ENCODE data around the gene GRIP1.

GRIP1 gene

DNA sequence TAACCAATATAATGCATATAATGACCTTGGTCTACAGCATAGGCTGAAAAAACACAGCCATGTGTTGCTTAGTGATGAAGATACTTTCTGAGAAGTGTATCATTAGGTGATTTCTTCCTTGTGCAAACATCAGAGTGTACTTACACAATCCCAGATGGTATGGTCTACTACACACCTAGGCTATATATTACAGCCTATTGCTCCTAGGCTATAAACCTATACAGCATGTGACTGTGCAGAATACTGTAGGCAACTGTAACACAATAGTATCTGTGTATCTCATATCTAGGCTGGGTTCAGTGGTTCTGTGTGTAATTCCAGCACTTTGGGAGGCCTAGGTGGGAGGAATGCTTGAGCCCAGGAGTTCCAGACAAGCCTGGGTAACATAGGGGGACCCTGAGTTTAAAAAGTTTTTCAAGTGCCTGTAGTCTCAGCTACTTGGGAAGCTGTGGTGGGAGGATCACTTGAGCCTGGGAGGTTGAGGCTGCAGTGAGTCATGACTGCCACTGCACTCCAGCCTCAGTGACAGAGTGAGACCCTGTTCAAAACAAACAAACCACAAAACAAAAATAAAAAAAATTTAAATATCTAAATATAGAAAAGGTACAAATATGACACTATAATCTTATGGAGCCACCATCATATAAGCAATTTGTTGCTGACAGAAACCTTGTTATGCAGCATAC, 66.6 kb downstream of the GRIP1 start:
- in situ Hi-C loops (cut with MboI; ENCODE audit: low pct_unique_long_range_greater_than_20kb, low sequenced_read_pairs), result no loop called here
- DNase-seq, result no peak

DNA sequence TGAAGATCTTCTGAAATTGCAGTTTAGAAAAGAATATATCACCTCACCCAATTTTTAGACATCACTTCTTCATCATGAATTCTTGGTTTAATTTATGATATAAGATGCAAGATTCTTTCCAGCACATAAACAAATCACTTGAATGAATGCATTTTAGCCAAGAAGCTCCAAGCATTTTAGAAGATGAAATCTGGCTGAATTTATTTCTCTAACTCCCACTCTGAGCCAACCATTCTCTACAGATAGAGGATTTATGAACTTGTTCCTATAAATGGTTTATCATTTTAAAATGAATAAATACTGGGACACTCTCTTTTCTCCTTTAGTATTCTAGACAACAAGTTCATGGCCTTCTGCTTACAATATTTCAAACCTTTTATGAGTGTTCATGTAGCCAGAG, 71.7 kb downstream of the GRIP1 start:
- in situ Hi-C loops (cut with MboI; ENCODE audit: low pct_unique_long_range_greater_than_20kb, low sequenced_read_pairs), result no loop called here
- no peak for DNase-seq

DNA sequence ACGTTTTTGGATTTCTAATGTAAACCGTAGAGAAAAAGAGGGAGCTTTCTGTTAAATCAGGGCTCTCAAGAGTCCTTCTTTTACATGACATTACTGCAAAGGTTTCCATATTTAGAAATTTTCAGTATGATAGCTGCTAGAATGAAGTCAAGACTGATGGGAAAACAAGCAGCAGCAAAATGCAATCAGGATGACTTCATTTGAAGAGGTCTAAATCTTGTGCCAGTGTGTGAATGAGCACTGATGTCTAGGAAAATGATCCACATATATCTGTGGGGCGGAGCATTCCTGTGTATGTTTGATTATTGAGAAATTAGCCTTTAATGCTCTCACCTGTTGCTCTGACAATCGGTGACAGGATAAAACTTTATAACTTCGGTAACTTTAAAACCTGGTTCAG, 73.6 kb downstream of the GRIP1 start:
- no peak for DNase-seq
- in situ Hi-C loops (cut with MboI; ENCODE audit: low pct_unique_long_range_greater_than_20kb, low sequenced_read_pairs), result no loop called here

DNA sequence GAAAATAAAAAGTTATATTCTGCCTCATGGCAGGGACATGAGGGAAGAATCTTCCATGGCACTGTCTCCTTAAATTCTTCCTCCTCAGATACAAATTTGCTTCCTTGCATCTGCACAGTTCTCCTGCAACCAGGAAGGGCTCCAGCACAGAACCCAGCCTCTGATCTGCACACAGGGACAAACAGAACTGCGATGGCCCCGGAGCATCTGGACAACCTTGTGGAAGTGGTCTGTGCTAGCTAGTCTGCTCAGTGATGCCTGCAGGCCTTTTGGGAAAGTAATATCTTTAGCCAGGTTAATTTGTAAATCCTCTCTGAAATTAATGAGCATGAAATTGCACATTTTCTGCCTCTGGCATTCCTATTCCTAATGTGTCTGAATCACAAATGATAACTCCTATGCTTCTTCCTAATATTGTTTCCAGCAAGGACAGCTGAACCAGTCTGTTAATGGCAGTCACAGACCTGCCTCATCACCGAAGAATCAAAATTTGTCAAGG, 74.8 kb downstream of the GRIP1 start:
- in situ Hi-C loops (cut with MboI; ENCODE audit: low pct_unique_long_range_greater_than_20kb, low sequenced_read_pairs), result no loop called here
- no peak for DNase-seq

DNA sequence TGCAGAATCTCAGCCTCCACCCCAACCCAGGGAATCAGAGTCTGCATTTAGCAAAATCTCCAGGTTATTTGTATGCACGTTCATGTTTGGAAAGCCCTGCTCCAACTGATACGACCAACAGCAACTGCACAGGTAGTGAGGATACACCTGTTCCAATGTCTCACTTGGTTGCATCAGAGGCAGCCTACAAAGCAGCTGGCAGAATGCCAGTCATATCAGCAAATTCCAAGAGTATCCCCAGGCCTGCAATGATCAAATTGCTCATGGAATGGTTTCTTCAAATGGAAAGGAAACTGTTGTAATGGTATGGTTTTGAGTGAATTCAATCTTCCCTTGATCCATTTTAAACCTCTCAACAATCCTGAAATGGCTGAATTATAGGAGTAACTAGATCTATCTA, 75.4 kb downstream of the GRIP1 start:
- in situ Hi-C loops (cut with MboI; ENCODE audit: low pct_unique_long_range_greater_than_20kb, low sequenced_read_pairs), result no loop called here
- no peak for DNase-seq

DNA sequence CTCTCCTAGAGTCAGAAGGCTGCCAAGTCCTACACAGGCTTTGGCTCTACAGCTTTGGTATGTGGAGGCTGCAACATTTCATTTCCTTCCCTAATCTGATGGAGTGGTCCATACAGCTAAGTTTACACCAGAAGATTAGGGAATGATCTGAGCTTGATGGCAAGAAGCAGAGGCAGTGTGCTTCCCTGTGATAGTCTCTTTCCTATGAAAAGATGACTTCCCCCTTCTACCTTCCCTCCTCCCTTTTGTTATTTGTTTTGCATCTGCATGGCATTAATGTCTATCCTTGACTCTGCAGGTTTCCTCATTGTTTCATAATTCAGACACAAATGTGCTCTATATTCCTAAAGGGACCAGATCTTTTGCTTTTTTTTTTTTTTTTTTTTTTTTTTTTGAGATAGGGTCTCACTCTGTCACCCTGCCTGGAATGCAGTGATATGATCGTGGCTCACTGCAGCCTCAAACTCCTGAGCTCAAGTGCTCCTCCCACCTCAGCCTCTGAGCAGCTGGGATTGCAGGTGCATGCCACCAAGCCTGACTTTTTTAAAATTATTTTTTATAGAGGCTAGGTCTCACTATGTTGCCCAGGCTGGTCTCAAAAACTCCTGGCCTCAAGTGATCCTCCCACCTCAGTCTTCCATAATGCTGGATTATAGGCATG, 76.3 kb downstream of the GRIP1 start:
- DNase-seq, result no peak
- in situ Hi-C loops (cut with MboI; ENCODE audit: low pct_unique_long_range_greater_than_20kb, low sequenced_read_pairs), result no loop called here

DNA sequence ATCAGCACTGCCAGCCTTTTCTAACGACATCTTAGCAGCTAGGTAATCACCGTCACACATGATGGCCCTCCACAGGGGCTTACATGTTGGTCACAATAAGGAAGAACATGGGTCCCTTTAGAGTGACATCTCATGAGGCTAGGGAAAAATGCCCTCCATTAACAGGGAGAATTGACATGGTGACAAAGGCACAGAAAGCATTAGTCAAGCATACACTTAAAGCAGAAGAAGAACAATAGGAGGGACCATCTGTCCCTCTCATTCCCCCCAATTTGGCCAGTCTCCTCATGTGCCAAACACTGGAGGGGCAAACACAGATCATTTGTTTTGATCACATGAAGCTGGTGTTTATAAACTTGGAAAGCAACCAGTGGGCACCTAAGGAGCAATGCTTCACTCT, 78.0 kb downstream of the GRIP1 start:
- no peak for DNase-seq
- in situ Hi-C loops (cut with MboI; ENCODE audit: low pct_unique_long_range_greater_than_20kb, low sequenced_read_pairs), result no loop called here

DNA sequence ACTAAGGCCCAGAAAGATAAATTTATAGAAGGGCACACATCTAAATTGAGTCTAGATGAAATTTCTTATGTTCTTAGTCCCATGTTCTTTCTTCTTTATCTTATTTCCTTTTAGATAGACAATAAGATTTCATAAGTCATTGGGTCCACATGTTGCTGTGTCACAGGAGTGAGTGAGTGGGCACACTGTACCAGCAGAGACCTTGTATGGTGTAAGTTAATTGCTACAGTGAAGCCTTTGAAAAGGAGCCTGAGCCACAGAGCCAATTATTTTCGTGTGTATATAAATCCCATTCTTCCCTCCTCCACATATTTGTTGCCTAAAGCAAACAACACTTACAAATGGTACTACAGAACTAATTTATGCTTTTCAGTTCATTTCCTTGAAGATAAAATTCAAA, 79.1 kb downstream of the GRIP1 start:
- in situ Hi-C loops (cut with MboI; ENCODE audit: low pct_unique_long_range_greater_than_20kb, low sequenced_read_pairs), result no loop called here
- DNase-seq, result no peak

DNA sequence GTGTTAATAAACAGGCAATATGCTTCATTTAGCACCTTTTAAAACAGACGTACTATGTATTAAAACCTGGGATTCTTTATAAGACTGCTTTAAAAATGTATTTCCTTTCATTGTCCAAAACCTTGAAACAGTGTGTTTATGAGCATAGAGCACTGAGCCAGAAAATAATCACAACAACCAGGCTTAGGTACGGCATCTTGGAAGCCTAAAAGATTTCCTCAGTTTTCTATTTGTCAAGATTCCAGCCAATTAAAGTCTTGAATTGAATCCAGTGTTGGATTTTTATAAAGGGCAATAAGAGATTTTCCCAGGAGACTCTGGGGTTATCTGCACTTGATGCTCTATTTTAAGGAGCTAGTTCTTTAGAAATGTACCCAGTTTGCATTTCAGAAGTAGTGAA, 80.3 kb downstream of the GRIP1 start:
- DNase-seq, result no peak
- in situ Hi-C loops (cut with MboI; ENCODE audit: low pct_unique_long_range_greater_than_20kb, low sequenced_read_pairs), result no loop called here

DNA sequence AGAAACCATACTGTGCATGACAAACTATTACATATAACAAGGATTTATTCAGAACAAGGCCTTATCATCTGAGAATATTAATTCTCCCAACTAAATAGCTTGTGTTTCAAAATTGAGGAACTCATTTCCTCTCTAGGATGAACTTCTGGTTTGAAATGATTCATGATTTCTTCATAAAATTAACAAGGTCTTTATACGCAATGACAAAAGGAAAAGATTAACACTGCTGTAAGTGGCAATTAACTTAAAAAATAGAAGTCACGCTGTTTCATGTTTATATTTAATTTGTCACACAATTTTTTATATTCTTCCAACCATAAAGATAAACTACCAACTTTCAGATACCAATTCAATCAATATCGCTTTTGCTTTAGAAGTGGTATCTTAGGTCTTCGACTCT, 80.8 kb downstream of the GRIP1 start:
- in situ Hi-C loops (cut with MboI; ENCODE audit: low pct_unique_long_range_greater_than_20kb, low sequenced_read_pairs), result no loop called here
- DNase-seq, result no peak

DNA sequence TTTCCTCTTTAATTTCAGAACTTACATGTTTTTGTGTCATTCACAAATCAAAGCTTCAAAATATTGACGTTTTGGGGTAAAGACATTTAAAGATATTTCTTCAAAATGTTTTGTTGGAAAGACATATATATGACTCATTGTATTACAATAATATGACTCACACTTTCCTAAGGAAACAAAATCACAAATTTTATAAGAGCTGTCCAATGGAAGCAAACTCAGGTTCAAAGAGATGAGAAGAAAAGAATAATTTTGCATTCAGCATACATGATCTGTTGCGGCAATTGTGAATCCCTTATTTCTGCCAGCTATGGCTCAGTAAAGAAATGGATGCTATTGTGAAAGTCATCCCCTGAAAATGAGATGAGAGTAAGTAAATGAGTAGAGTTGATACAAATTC, 82.7 kb downstream of the GRIP1 start:
- in situ Hi-C loops (cut with MboI; ENCODE audit: low pct_unique_long_range_greater_than_20kb, low sequenced_read_pairs), result no loop called here
- DNase-seq, result no peak

DNA sequence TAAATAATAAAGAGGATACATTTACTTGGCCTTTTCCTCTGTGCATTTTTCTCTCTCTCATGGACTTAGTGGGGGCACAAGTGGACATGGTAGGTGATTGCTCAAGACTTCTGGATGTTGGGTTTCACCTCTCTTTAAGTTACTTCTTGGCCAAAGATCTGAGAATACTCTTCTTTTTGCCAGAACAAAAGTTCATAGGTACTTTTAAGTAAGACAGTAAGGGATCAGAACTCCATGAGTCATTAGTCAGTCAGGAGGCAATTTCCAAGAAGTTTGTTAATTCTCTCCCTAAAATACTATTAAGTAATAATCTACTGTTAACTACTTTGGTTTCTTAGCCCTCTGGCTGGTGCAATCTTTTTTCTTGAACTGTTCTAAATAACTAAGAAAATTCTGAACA, 84.2 kb downstream of the GRIP1 start:
- in situ Hi-C loops (cut with MboI; ENCODE audit: low pct_unique_long_range_greater_than_20kb, low sequenced_read_pairs), result no loop called here
- DNase-seq, result no peak

DNA sequence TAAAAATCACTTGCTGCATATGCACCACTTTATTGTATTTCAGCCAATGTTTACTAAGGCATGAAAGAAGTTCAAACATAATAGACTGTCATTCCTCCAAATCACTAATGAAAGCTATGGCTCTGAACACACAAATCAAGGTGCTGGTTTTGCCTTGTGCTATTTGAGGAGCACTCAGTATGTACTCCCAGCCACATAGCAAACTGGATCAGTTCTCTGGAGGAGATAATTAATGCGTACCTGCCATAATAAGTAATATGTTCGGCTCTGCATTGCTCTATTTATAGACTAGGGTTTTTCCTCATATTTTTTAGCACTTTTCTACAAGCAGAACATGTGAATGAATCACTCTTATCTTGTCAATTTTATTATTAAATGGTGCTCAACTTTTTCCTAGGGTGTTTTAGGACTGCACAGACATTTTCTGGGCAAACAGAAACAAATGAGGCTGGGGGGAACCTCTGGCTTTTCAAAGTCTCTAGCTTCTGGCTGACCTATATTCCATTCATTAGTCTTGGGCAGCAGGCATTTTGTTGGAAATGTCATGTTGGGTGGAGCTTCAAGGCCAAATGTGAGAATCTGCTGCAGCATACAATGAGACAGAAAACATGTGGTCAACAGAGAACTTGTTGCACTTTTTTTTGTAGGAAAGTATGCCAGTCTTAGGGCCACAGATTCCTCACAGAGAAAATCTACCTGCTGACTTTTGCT, 88.4 kb downstream of the GRIP1 start:
- no peak for DNase-seq
- in situ Hi-C loops (cut with MboI; ENCODE audit: low pct_unique_long_range_greater_than_20kb, low sequenced_read_pairs), result no loop called here

DNA sequence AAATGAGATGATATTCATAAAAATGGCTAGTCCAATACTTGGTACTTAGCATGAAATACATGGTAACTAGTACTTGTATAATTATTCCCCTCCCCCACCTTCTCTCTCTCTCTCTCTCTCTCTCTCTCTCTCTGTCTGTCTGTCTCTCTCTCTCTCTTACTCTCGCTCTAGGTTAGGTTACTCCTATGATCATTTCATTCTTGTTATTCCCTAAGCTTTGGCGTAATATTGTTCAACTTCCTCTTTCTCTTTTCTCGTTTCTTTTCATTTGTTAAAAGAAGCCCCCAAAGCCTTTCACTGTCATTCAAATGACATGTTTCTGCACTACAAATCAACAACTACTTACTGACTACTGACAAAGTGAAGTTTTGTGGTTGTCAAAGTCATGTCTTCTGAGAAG, 89.8 kb downstream of the GRIP1 start:
- in situ Hi-C loops (cut with MboI; ENCODE audit: low pct_unique_long_range_greater_than_20kb, low sequenced_read_pairs), result no loop called here
- DNase-seq, result no peak

DNA sequence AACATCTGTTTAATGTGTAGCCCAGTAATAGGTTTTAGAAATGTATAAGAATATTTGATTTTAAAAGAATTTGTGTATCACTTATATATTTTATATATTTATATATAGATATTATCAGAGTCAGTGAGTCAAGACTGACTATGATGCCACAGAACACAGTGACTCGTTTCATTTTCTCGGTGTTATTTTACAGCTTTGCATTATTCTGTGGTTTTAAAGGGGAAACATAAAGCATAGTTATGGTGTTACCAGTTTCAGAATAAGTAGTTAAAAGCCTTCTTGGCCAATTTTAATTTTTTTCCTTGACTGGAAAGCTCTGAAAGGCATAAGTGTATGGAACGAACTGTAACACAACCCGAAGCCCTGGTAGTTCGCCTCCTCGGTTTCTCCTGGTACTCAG, 91.0 kb downstream of the GRIP1 start:
- in situ Hi-C loops (cut with MboI; ENCODE audit: low pct_unique_long_range_greater_than_20kb, low sequenced_read_pairs), result no loop called here
- DNase-seq, result no peak

DNA sequence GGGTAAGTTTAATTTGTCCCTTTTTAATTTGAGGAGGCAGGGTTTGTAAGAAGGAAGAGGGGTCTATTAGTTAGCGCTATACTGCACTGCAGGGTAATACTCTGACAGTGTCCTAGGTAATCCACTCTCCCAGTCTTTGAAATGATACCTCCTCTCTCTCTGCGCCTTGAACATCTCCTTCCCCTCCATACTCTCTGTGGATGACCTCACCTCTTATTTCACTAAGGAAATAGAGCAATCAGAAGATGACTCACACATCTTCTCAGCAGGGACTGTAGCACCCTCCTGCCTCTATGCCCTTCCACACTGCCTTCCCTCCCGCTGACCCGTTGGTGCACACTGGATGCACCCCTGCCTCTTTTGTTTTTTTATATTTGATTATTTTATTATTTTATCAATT, 94.2 kb downstream of the GRIP1 start:
- in situ Hi-C loops (cut with MboI; ENCODE audit: low pct_unique_long_range_greater_than_20kb, low sequenced_read_pairs), result no loop called here
- no peak for DNase-seq

DNA sequence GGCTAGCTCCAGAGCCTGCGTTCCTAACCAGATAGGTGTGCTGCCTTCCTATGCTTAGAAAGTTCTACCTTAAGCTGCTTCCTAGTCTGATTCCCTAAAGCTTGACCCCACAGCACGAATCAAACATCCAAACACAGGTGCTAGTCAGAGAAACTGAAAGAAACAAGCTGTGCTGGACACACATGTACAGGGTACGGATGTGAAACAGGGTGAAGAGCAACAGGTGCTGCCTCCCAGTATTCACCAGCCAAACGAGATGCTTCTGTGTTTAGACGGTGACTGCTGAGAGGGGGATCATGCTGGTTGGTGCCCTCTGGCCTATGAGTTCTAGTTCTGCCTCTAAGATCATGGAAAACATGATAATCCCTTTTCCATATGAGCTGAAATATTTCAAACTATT, 105.3 kb downstream of the GRIP1 start:
- in situ Hi-C loops (cut with MboI; ENCODE audit: low pct_unique_long_range_greater_than_20kb, low sequenced_read_pairs), result no loop called here
- no peak for DNase-seq

DNA sequence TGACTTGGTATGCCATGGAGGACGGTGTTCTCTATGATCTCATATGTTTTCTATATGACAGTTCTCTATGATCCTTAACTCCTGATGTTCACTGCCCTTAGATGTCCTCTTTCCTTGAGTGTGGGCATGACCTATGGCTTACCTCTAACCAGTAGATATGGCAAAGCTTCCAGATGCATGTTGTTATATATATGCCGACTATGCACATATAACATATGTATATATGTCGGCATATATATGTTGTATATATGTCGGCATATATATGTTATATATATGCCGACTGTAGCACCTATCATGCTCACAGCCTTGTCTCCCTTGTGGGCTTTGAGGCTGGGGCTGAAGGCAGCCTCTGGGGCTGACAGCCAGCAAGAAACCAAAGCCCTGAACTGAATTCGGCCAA, 106.0 kb downstream of the GRIP1 start:
- in situ Hi-C loops (cut with MboI; ENCODE audit: low pct_unique_long_range_greater_than_20kb, low sequenced_read_pairs), result no loop called here
- DNase-seq, result no peak

DNA sequence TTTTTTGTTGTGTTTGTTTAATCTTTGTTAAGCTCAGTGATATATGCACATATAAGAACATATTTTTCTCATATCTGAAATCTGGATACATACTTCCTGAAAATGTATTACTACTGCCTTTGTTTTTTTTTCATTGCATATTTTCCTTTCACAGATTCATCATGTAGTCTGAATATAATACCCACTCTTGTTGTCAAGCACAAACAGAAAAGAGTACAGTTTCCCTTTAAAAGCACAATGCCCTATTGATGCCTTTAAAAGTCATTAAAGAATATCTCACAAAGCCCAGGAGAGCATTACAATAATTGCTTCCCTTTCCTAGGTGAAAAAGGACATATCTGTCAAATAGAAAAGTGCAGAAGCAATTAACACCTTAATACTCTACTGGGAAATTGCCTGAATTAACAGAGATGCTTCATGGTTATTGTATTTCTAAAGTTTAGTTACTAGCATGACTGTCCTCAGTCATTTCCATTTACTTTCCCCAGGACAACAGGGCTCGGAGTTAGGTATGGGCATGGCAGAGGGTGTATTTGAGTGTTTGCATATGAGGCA, 107.4 kb downstream of the GRIP1 start:
- no peak for DNase-seq
- in situ Hi-C loops (cut with MboI; ENCODE audit: low pct_unique_long_range_greater_than_20kb, low sequenced_read_pairs), result no loop called here

DNA sequence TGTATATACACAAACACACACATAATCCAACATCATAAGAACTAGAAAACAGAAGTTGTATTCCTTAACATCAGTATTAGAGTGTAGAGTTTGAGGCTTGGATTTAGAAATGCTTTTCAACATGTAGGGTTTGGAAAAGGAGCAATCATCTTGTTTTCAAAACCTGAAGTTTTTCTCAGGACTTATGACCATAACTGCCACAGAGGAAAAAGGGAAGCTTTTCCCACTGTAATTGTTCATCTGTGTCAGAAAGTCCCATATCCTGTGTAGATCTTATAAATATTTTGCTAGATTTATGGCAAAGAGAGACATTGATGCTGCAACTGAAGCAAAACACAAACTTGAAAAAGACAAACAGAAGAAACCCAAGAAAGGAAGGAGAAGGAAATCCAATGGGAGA, 115.7 kb downstream of the GRIP1 start:
- in situ Hi-C loops (cut with MboI; ENCODE audit: low pct_unique_long_range_greater_than_20kb, low sequenced_read_pairs), result no loop called here

More for the DNA sequence above, 115.7 kb downstream of the GRIP1 start:
- no peak for DNase-seq

Data from KBM-7 (cell line).